Astrocyte of the cerebellum (primary cell): ENCODE measurements around the gene PFDN6.

ENCODE experiments used
- DNase-seq: peaks from one replicate; pipeline ENCODE4 v3.0.0-alpha.2; 2011; ENCODE audit warnings: low read depth
- H3K4me3 ChIP-seq: 2 replicates; pipeline ENCODE4 v1.5.1; 2011; ENCODE audit warnings: mild to moderate bottlenecking, low read depth, low read length, moderate library complexity
- CTCF ChIP-seq: IDR thresholded peaks from 2 replicates; pipeline ENCODE4 v1.5.1; 2012; ENCODE audit warnings: low read length, low read depth, moderate library complexity, mild to moderate bottlenecking; ENCODE audit errors: missing control alignments
- in situ Hi-C: cut with HindIII; loops from 2 replicates; pipeline ENCODE4 v1.10.0; 2017; ENCODE audit warnings: low sequenced_read_pairs

Gene PFDN6

GRCh38 chr6:33329058-33329457 is 39.7 kb downstream of the PFDN6 start:
- TF ChIP-seq CTCF: no peak
- in situ Hi-C loops: no loop called here
- DNase-seq: no peak
- no peak overlapping the region for H3K4me3 ChIP-seq

- no peak for DNase-seq
- in situ Hi-C loops: no loop called here
- no peak overlapping the region for H3K4me3 ChIP-seq
- TF ChIP-seq CTCF: no peak
Observed at GRCh38 chr6:33330736-33331135, 41.3 kb downstream of the PFDN6 start.

GRCh38 chr6:33333666-33334065 is 44.3 kb downstream of the PFDN6 start:
- H3K4me3 ChIP-seq: no peak overlapping the region
- DNase-seq: no peak
- in situ Hi-C loops: no loop called here
- TF ChIP-seq CTCF: no peak

GRCh38 chr6:33335916-33336315 is 46.5 kb downstream of the PFDN6 start:
- no peak for TF ChIP-seq CTCF
- no peak overlapping the region for H3K4me3 ChIP-seq
- in situ Hi-C loops: no loop called here
- no peak for DNase-seq

- in situ Hi-C loops: no loop called here
- no peak overlapping the region for H3K4me3 ChIP-seq
- DNase-seq: no peak
- no peak for TF ChIP-seq CTCF
Observed at GRCh38 chr6:33336495-33336894, 47.1 kb downstream of the PFDN6 start.

- no peak for DNase-seq
- no peak for TF ChIP-seq CTCF
- H3K4me3 ChIP-seq: no peak overlapping the region
- in situ Hi-C loops: no loop called here
Observed at GRCh38 chr6:33339193-33339592, 49.8 kb downstream of the PFDN6 start.
